EL (cell line): ENCODE results near the gene DNAH8.

ENCODE experiments used
- DNase-seq: peaks from one replicate; pipeline ENCODE4 v3.0.0-alpha.2; 2016

The DNAH8 gene

DNA sequence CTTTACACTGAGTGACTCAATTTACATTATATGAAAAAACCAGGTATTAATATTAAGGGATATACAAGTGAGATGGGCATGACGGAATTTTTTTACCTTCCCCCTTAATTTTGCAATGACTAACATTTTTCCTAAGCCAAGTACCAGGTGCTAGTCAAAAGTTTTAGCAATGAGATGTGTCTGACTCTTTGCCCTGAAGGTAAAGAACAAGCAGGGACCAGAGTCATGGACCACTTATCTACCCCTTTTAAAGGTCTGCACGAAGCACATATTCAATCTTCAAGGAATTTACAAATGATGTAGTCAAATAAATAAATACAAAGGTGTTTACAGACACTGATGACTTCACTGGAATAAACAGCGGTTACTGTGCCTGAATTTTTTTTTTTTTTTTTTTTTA is 13.6 kb upstream of the DNAH8 start:
- DNase-seq: no peak

DNA sequence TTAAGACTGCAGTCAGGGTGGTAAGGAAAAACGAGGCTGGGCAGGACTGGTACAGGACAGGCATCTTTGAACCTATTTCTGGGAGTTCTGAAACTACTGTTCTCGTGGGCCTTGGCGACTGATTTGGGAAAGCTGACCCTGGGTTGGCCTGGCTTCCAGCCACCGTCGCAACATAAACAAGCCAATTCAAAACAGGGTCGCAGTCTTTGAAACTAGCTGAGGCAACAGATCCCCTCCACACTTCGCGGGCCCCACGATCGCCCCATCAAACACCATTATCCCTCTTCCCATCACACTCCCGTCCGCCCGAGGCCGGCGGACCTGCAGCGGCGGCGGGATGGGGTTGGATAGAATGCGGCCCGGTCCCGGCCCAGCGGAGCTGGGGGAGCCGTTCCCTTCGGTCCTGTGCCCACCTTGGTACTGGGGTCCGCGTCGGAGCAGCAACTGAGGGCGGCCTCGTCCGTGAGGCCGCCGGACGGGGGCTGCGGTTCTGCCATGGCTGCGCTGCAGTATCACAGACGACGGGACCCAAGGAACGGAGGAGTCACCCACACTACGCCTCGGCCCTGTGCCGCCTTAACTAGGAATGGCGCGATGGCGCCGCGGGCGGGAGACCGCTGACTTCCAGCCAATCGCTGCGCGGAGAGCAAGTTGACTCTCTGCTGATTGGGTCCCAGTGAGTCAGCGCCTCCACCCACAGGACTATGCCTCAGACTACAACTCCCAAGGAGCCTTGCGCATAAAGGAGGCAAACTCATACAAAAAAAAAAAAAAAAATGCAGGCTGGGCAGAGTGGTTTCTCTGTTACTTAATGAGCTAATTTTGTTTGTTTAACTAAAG is 12.3 kb upstream of the DNAH8 start, which contains the start of gene GLO1:
Gene GLO1, minus strand, starts transcription at position 588 of the 840 bp plus-strand sequence. Its CDS starts 91 bp downstream, at position 497.
- DNase-seq: peak; percentile 99

DNA sequence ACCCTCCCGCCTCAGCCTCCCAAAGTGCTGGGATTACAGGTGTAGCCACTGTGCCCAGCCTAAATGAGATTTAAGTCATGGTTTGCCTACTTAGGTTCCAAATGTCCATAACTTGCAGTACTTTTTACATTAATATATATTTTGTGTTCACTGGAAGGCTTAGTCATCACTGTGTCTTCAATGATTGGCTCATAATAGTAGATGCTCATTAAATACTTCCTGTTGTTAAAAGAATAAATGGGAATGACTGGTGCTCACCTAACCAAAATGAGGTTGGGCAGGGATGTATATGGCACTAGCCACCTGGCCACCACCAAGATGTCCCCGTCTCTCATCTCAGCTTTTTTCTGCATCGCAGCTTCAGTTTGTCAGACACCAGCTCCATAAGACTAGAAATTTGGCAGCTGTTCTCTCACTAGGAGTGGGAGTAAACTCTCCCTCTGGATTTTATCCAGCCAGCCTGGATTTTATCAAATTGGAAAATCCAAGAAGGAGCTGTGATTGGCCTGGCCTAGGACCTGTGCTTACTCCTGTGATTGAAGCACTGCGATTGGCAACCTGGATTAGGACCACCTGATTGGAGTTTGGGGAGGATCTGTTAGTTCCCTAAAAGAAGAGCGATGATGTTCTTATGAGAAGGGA is 11.0 kb upstream of the DNAH8 start:
- no peak for DNase-seq

DNA sequence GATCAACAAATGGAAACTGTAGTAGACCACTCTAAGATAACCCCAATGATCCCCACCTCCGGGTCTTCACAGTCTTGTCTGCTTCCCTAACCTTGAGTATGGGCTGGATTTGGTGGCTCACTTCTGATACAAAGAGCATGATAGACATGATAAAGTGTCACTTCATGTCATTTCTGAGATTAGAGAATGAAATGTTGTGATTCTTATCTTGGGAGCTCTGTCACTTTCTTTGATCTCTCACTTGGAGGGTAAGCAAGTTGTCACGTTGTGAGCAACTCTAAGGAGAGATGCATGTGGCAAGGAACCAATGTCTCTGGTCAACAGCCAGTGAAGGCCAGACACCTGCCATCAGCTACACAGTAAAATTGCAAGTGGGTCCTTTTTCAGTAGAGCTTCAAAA is 9.2 kb upstream of the DNAH8 start:
- DNase-seq: no peak

DNA sequence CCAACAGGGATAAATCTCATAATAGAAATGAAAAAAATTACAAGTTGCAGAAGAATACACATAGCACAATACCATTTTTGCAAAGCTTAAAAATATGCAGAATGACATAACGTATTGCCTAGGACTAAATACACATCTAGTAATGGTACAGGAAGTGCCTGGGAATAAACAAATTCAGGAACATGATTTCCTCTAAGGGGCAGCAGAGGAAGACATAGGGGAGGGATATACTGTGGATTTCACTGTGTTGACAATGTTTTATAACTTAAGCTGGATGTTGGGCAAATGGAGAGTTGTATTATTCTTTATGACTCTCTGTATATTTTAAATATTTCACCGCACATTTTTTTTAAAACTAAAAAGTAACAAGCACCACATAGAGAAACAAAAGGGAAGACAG is 6.6 kb upstream of the DNAH8 start:
- DNase-seq: no peak

DNA sequence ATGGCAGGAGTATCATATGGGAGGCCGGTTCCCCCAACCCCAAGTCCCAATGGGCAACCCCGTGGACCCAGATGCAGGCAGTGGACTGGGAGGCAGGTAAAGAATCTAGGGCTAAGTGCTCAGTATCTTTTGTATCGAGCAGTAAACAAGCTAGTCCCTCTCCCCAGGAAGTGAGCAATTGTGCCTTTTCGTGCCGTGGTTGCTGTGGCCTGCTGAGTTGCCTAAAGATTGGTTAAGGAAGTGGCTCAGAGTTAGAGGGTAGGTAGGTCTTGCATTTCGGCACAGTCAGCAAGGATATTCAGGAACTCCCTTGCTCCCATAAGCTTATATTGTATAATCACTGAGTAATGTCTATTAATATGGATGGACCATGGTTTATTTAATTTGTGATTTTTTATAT is 1.3 kb upstream of the DNAH8 start:
- DNase-seq: no peak

DNA sequence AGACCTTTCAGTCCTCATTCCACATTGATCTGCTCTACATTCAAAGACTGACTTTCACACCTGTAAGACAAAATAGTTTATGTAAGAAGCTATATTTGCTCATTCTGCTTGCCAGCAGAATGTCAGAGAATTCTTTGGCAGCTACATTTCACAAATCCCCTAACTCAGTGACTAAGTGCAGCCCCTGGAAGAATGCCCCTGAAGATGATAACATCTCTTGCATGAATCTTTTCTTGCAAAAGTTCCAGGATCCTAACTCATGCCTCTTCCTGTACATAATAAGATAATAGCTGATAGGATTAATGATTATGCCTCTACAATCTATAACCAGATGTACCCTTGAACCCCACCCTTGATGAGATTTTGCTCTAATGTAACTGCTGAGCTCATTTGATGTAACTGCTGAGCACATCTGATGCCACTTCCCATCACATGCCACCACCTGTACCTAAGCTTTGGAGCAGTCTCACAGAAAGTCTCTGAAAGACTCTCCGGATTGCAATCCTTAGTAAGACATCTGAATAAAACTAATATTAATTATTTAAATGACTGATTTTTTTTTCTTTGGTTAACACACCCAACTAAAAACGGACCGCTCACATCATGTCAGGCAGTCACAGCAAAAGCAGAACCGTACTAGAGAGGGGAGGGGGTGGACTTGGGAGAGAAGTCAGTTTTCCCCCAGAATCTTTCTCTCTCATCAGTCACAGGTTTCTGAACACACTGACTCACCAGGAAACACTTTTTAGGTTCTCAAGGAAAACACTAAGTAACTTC is 684 bp upstream of the DNAH8 start:
- DNase-seq: no peak

DNA sequence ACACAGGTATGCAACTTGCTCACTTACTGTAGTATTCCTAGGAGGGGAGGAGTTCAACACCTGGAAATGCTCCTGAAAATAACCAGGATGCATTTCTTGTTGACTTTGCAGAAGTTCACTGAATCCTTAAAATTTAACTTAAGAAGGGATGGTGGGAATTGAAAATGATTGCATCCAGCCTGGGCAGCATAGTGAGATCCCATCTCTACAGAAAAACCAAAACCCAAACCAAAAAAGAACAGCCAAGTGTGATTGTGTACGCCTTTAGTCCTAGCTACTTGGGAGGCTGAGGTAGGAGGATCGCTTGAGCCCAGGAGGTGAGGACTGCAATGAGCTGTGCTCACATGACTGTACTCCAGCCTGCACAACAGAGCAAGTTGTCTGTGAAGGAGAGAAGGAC is 1.7 kb downstream of the DNAH8 start:
- DNase-seq: no peak

DNA sequence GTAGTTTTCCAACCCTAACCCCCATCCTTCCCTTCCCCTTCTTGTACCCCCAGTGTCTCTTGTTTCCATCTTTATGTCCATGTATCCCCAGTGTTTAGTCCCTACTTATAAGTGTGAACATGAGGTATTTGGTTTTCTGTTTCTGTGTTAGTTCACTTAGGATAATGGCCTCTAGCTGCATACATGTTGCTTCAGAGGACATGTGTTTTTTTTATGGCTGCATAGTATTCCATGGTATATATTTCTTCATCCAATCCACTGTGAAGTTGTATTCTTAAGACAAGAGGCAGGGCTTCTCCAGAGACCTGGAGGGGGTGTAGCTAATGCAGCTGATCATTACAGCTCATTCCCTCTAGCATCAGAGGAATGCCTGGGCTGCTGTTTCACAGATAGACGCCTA is 4.2 kb downstream of the DNAH8 start:
- no peak for DNase-seq

DNA sequence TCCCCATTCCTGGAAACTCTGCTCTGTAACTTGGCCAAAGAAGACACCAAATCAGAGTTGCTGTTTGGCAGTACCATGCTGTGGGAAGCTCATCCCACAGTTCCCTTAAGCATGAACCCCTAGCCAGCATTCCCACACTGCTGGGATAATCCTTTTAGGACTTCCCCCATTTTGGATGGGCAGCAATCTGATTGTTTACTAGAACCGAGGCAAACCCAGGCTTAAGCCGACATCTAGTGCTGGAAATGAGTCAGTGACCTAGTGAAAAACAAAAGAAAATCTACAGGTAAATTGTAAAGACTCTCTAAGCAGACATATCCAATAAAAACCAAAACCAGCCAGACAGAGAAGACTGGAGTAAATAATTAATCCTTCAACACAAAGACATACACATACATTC is 5.2 kb downstream of the DNAH8 start:
- no peak for DNase-seq

DNA sequence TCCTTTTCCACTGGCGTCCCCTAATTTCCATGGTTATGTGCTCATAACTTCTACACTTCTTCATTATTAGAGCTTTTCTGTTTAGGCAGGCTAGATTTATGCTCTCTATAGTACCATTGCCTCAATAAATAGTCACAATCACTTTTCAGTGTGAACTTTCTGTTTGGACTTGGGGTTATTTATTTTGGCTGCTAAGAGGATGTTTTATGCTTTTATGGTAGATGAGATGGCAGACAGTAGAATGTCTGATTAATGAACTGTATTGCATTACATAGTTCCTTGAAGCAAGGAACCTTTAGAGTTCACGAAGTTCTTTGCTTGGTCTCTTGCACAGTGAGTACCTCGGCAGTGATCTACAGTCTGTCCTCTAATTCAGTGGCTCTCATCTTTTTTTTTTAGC is 6.9 kb downstream of the DNAH8 start:
- no peak for DNase-seq

DNA sequence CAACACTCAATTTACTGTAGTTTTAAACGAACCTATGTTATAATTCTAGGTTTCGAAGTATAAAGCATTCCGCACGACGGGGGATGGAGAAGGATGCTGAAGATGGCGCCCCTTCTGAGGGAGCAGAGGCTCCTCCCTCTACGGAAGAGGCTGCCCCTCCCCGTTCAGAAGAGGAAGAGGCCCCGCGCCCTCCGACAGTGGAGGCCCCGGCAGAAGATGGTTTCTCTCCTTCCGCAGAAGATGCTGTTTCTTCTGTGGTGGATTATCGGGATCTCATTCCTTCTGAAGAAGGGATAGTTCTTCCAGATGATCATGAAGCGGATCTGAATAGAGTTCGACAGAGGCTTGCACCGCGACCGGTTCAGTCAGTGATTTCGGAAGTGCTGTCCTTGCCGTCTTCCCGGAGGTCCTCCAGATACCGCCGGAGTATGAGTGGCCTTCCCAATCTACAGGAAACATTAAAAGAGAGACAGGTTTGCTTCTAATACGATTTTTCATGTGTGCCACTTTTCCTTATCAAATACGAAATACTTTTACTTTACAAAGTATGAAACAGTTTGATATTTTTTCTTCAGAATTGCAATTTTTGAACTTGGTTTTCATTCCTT is 7.7 kb downstream of the DNAH8 start:
- DNase-seq: no peak

DNA sequence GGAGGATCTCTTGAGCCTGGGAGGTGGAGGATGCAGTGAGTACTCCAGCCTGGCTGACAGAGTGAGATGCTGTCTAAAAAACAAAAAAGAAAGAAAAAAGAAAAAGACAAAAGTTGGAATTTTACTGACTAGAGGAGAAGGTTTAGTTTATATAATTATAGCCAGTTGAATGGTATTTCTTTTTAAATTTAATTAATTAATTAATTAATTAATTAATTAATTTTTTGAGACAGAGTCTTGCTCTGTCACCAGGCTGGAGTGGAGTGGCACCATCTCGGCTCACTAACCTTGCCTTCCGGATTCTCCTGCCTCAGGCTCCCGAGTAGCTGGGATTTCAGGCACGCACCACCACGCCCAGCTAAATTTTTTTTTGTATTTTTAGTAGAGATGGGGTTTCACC is 8.7 kb downstream of the DNAH8 start:
- DNase-seq: no peak

DNA sequence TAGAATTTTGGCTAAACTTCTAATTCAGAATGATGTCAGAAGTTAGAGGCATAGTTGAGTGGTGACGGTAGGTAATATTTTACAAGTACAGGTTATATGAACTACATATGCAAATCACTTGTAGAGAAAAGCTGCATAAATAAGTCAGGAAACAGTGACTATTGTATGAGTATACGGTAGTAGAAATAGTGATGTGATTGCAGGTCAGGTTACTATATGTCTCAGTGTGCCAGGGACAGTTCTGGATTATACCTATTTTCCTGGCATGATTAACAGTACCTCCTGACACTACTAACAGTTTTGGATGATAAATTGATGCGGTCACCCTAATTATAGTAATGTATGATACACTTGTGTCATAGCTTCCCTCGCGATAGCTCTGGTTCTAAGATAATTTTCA is 9.2 kb downstream of the DNAH8 start:
- no peak for DNase-seq

DNA sequence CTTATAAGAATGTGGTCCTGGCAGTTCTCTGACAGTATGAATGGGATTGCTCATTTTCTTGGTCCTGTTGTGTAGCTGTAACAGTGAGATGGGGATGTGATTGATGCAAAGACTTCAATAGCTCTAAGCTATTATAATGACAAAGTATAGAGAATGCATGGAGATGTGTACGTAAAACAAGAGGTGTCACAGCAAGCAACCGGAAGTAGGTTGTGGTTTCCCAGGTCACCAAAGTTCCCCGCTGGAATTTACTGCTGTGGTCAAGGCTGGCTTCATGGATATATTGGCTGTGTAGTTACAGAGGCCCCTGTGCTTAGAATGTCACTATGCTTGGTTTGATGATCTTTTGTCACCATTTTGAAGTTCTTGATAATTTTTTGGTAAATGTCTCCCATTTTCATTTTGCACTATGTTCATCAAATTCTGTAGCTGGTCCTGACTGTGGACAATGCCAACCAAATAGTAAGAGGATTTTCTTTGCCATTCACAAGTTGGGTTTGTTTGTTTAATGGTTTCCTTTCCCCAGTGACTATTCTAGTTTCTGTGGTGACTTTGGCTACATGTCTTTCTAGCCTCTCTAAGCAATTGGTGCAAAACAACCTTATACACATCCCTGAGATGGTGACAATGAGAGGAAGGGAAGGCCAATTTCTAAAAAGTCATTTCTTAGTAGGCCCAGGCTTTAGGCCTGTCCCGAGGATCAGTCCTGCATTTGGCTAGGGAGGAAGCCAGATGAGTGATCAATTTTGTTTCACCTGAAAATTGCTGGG is 10.5 kb downstream of the DNAH8 start:
- peak; percentile 44 for DNase-seq

DNA sequence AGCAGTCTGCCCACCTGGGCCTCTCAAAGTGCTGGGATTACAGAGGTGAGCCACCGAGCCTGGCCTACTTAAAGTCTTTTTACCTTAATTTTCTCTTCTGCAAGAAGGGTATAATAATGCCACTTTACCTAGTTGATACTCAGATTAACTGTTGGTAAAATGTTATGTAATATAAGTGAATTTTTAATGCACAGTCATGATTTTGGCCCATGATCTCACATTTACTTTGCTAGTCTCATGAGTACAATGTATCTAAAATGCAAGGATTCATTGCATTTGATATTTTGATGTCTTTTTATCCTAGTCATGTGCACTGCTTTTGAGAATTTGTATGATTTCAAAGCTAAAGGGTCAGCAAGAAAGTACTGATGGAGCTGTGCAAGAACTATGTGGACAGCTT is 13.1 kb downstream of the DNAH8 start:
- DNase-seq: no peak

DNA sequence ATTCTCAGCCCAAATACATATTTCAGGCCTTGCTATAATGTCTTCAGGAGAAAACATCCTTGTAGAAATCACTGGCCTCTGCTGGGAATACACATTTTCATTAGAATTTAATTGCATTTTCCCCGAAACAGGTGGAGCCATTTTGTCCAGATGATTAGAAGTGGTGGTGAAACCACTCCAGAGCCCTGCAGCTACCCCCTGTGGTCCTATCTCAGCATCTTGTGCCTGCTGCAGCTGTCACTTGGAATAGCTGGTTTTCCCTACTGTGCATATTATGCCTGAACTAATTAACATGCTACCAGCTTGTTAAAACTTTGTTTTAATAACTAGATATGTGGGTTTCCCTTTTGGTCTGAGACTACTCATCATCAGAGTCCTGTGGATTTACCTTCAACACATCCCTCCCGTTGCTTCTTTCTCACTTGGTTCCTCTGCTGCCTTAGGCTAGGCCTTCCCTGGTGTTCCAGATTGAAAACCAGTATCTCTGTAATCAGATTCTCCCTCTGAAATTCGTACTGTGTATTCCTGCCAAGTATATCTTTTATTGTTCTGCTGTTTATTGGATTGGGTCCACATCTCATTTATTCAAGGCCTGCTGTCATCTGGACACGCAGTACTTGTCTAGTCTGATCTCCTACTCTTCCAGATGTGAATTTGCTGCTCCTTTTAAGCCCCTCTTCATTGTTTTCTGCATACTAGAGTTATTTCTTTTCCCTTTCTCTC is 15.2 kb downstream of the DNAH8 start:
- DNase-seq: no peak

DNA sequence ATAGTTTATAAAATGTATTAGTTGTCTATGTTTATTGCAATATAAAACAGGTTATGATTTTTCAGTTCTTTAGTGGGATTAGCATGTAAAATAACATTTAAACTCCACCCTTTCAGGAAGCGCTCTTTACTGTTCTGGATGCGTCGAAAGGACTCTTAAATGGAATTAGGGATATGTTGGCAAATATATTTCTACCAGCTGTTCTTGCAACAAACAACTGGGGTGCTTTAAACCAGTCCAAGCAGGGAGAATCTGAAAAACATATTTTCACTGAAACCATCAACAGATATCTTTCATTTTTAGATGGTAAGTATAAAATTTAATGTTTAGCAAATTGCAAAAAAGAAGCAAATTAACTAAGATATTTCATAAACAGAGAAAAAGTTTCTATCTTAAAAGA is 21.8 kb downstream of the DNAH8 start:
- DNase-seq: no peak

DNA sequence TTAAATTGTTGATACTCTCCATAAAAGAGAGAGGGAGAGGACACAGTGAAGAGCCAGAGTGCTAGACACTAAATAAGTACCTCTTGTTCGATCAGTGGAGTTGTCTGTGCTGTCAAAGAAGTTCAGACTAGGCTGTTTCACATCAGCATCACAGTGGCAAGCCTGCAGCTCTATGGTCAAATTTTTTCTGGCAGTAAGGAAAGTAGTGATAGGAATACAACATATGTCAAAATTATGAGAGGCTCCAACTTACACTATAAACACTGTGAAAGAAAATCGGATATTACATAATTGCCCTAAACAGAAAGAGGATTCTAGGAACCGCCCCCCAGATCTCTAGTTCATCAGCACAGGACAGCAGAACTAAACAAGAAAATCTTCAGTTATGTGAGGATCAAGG is 23.1 kb downstream of the DNAH8 start:
- DNase-seq: no peak

DNA sequence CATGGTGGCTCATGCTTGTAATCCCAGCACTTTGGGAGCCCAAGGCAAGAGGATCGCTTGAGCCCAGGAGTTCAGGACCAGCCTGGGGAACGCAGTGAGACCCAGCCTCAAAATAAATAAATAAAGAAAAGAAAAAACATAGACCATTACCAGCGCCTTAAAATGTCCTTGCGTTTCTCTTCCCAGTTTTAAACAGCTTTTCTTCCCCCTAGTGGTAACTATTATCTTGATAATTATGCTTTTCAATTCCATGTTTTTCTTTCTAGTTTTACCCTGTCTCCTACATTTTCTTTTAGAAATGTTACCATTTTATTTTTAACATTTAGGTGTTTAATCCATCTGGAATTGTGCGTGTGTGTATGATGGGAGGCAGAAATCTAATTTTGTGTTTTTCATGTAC is 24.4 kb downstream of the DNAH8 start:
- no peak for DNase-seq

DNA sequence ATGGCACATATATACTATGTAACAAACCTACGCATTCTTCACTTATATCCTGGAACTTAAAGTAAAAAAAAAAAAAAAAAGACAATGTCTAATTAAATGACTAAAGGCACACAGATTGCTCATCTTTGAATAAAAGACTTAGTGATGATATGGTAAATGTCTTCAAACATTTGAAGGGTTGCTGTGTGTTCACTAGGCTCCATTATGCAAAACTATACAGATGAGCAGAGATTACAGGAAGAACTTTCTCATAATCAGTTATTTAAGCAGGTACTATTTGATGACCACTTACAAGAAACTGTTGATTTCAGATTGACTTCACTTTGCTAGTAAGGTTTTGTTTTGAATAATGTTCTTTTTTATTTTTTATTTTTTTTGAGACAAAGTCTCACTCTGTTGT is 34.4 kb downstream of the DNAH8 start:
- no peak for DNase-seq
